Ascending aorta (tissue), 2 donors: ENCODE results near the gene LILRA6. TPM values are rescaled to one million over a fixed set of nuclear protein-coding genes. Genes with fewer than 3 reads are reported as not detected.
"Not testable (repeated sequence)": the region's sequence is repeated elsewhere in the genome, so short reads cannot be mapped to it uniquely, and the experiment has no call there.

Source experiments
- DNase-seq, 2 donors: peaks; one replicate each; pipeline ENCODE4 v3.0.0-alpha.2; 2019; ENCODE audit warnings: low spot score in 2 of 2
- H3K27ac ChIP-seq, 2 donors: fragments of 200-600 bp; sonication (generic); one replicate each; pipeline ENCODE4 v1.5.1; 2016 to 2017; ENCODE audit warnings: mild to moderate bottlenecking in 1 of 2
- H3K27me3 ChIP-seq: fragments of 200-600 bp; sonication (generic); one replicate; pipeline ENCODE4 v1.5.1; 2017
- H3K36me3 ChIP-seq, 2 donors: fragments of 200-600 bp; sonication (generic); one replicate each; pipeline ENCODE4 v1.5.1; 2016
- H3K4me1 ChIP-seq, 2 donors: fragments of 200-600 bp; sonication (generic); one replicate each; pipeline ENCODE4 v1.5.1; 2016 to 2017; ENCODE audit warnings: mild to moderate bottlenecking in 1 of 2
- H3K4me3 ChIP-seq, 2 donors: fragments of 200-600 bp; sonication (generic); one replicate each; pipeline ENCODE4 v1.5.1; 2016 to 2017; ENCODE audit warnings: mild to moderate bottlenecking in 1 of 2
- H3K9me3 ChIP-seq, 2 donors: fragments of 200-600 bp; sonication (generic); one replicate each; pipeline ENCODE4 v1.5.1; 2016
- intact Hi-C: fragments of 100-400 bp; cut with DNase I; formaldehyde crosslinking; loops from one replicate; pipeline ENCODE4 v1.15.1; 2023
- total RNA-seq: library from RNA; depleted of rRNA; stranded (reverse); fragments of >200 nt; gene quantifications from one replicate; pipeline ENCODE4 v1.1.0, GENCODE V29; 2016
- TF ChIP-seq, protein P1 (sequence below), 3 experiments: fragments of 200-600 bp in 2 of 3; fragments of 450-650 bp in 1 of 3; sonication (generic) in 2 of 3; IDR thresholded peaks; one replicate each; pipeline ENCODE4 v1.5.1; 2016 to 2019; ENCODE audit warnings: antibody characterized with exemption in 3 of 3, mild to moderate bottlenecking in 1 of 3, moderate library complexity in 1 of 3

Gene LILRA6
- total RNA-seq, 1 donor from 2014 or later, result 25.1 TPM

DNA sequence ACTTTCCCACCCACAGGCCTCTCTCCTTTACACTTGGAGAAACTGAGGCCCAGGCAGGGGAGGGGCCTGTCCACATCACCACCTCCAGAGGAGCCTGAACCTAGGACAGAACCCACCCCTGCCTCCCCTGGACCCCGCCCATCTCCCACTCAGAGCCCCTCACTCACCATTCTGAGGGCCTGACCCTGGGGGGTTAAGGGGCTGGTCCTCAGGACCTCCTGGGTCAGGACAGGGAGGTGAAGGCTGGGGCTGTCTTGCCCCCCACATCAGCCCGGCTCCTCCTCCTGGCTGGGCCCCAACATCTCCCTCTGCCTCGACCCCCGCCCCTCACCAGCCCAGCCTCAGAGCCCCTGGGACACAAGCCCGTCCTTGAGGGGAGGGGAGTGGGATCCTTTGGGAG lies 22.9 kb downstream of the LILRA6 start:
- H3K4me1 ChIP-seq, H3K9me3 ChIP-seq, H3K27ac ChIP-seq, DNase-seq, H3K4me3 ChIP-seq, intact Hi-C loops, H3K27me3 ChIP-seq: not testable (repeated sequence)
- H3K36me3 ChIP-seq, result peaks cover 0 to 23% of the 10 kb centered on the region in 2 donors

DNA sequence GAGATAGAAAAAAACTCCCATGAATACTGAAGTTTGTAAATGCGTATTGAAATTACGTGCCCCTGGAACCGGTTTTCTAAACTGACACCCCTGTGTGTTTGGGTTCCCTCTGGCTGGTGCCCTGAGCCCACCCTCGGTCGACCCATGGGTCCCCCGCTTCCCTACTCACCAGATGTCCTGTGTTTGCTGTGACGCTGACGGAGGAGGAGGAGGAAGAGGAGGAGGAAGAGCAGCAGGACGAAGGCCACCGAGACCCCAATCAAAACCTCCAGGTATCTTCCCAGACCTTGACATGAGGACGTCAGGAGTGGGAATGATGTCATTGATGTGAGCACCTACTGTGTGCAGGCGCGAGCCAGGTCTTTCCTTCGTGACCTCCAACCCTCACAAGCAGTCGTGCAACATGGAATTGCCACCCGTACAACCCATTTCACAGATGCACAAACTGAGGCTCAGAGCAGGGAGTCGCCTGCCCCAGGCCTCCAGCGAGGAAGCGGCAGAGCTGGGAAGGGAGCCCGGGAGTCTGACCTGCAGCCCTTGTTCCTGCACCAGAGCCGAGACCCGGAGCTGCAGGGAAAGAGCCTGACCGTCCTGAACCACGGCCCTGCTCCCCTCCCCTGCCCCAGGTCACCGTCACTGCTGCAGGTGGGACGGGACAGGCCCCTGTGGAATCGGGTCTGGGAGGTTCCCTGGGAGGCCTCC lies 23.5 kb downstream of the LILRA6 start:
- Histone ChIP-seq H3K9me3 (no peaks in the 10 kb centered on the region), H3K27ac (no peak overlapping the region), H3K27me3 (no peaks in the 10 kb centered on the region), H3K36me3 (peaks cover 0 to 23% of the 10 kb centered on the region in 2 donors), H3K4me3 (no peak overlapping the region), H3K4me1 (no peaks in the 10 kb centered on the region)
- no peak for DNase-seq
- intact Hi-C loops, result no loop called here
- TF ChIP-seq, protein P1, sequence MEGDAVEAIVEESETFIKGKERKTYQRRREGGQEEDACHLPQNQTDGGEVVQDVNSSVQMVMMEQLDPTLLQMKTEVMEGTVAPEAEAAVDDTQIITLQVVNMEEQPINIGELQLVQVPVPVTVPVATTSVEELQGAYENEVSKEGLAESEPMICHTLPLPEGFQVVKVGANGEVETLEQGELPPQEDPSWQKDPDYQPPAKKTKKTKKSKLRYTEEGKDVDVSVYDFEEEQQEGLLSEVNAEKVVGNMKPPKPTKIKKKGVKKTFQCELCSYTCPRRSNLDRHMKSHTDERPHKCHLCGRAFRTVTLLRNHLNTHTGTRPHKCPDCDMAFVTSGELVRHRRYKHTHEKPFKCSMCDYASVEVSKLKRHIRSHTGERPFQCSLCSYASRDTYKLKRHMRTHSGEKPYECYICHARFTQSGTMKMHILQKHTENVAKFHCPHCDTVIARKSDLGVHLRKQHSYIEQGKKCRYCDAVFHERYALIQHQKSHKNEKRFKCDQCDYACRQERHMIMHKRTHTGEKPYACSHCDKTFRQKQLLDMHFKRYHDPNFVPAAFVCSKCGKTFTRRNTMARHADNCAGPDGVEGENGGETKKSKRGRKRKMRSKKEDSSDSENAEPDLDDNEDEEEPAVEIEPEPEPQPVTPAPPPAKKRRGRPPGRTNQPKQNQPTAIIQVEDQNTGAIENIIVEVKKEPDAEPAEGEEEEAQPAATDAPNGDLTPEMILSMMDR (IDR thresholded peaks at IDR 0.05), result no peak

GRCh38 chr19:54218259-54218658 lies 24.3 kb downstream of the LILRA6 start:
- no peak for DNase-seq
- H3K36me3 ChIP-seq, result peaks cover 0 to 23% of the 10 kb centered on the region in 2 donors

GRCh38 chr19:54217517-54218247 lies 24.9 kb downstream of the LILRA6 start:
- H3K4me1 ChIP-seq, H3K9me3 ChIP-seq, DNase-seq, H3K4me3 ChIP-seq, intact Hi-C loops, H3K27me3 ChIP-seq, H3K27ac ChIP-seq: not testable (repeated sequence)
- peaks cover 0 to 23% of the 10 kb centered on the region in 2 donors for H3K36me3 ChIP-seq

More at GRCh38 chr19:54218259-54218658, 24.3 kb downstream of the LILRA6 start:
- intact Hi-C loops, result no loop called here
- TF ChIP-seq, protein P1 (IDR thresholded peaks at IDR 0.05), result no peak
- Histone ChIP-seq H3K4me3 (no peak overlapping the region), H3K9me3 (no peaks in the 10 kb centered on the region), H3K27ac (no peak overlapping the region), H3K27me3 (no peaks in the 10 kb centered on the region), H3K4me1 (no peaks in the 10 kb centered on the region)

GRCh38 chr19:54216869-54217268 lies 25.7 kb downstream of the LILRA6 start:
- TF ChIP-seq, protein P1 (IDR thresholded peaks at IDR 0.05), result no peak
- intact Hi-C loops, result no loop called here

DNA sequence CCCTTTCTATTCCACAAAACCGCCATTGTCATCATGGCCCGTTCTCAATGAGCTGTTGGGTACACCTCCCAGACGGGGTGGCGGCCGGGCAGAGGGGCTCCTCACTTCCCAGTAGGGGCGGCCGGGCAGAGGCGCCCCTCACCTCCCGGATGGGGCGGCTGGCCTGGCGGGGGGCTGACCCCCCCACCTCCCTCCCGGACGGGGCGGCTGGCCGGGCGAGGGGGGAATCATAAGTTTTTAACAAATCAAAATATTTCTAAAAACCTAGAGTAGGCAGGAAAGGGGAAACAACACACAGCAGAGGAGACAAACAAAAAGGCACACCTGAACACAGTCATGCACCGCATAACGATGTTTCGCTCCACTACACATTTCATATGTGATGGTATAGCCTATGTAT lies 27.9 kb downstream of the LILRA6 start:
- H3K36me3 ChIP-seq, result peaks cover 0 to 23% of the 10 kb centered on the region in 2 donors
- H3K9me3 ChIP-seq, DNase-seq, H3K4me3 ChIP-seq, H3K4me1 ChIP-seq, H3K27me3 ChIP-seq, intact Hi-C loops, H3K27ac ChIP-seq: not testable (repeated sequence)

More at GRCh38 chr19:54216869-54217268, 25.7 kb downstream of the LILRA6 start:
- Histone ChIP-seq H3K27me3 (no peaks in the 10 kb centered on the region), H3K27ac (no peak overlapping the region), H3K36me3 (peaks cover 0 to 23% of the 10 kb centered on the region in 2 donors), H3K4me3 (no peak overlapping the region), H3K9me3 (no peaks in the 10 kb centered on the region), H3K4me1 (no peaks in the 10 kb centered on the region)
- no peak for DNase-seq

GRCh38 chr19:54214217-54214616 lies 28.4 kb downstream of the LILRA6 start:
- H3K4me3 ChIP-seq, H3K9me3 ChIP-seq, intact Hi-C loops, DNase-seq, H3K27me3 ChIP-seq, H3K4me1 ChIP-seq, H3K27ac ChIP-seq: not testable (repeated sequence)
- peaks cover 0 to 20% of the 10 kb centered on the region in 2 donors for H3K36me3 ChIP-seq
